A673 (cell line): ENCODE results near the gene CPE. TPM values are rescaled to one million over a fixed set of nuclear protein-coding genes. Genes with fewer than 3 reads are reported as not detected.

ENCODE experiments used
- BruUV-seq: library from RNA; stranded (reverse); fragments of 400-500 nt; replicated peaks from 2 replicates; lab custom pipeline; 2021; lab: Mats Ljungman, UMichigan
- CTCF ChIA-PET: fragments of 300-600 bp; sonication (Branson Sonifier 250); formaldehyde crosslinking; loops from one replicate; lab custom pipeline; 2022; ENCODE audit warnings: antibody characterized with exemption; lab: Charles Lee
- POLR2A ChIA-PET: fragments of 300-600 bp; sonication (Branson Sonifier 250); formaldehyde crosslinking; loops from one replicate; lab custom pipeline; 2022; ENCODE audit warnings: antibody characterized with exemption; ENCODE audit not compliant: low non-redundant PET; lab: Charles Lee
- DNase-seq: peaks from one replicate; pipeline ENCODE4 v3.0.0-alpha.2; 2015; ENCODE audit warnings: low spot score
- H3K27ac ChIP-seq: fragments of 200-600 bp; sonication (generic); 2 replicates; pipeline ENCODE4 v1.5.1; 2016; ENCODE audit warnings: mixed run types, low read depth, mild to moderate bottlenecking, mixed read lengths, antibody characterized with exemption, low read length; ENCODE audit not compliant: poor library complexity, severe bottlenecking
- H3K27me3 ChIP-seq: fragments of 200-600 bp; sonication (generic); replicated peaks from 2 replicates; pipeline ENCODE4 v1.6.1; 2017; ENCODE audit warnings: mixed run types, low read depth, mild to moderate bottlenecking, mixed read lengths, antibody characterized with exemption, low read length; ENCODE audit not compliant: insufficient read depth, poor library complexity
- H3K36me3 ChIP-seq: fragments of 200-600 bp; sonication (generic); 2 replicates; pipeline ENCODE4 v1.6.1; 2016; ENCODE audit warnings: mixed run types, mild to moderate bottlenecking, mixed read lengths, antibody characterized with exemption, low read length; ENCODE audit not compliant: insufficient read depth, poor library complexity, severe bottlenecking
- H3K4me1 ChIP-seq: fragments of 200-600 bp; sonication (generic); 2 replicates; pipeline ENCODE4 v1.6.1; 2017; ENCODE audit warnings: mixed run types, mild to moderate bottlenecking, mixed read lengths, antibody characterized with exemption, low read length; ENCODE audit not compliant: insufficient read depth, poor library complexity, severe bottlenecking
- H3K4me3 ChIP-seq: fragments of 200-600 bp; sonication (generic); 2 replicates; pipeline ENCODE4 v1.5.1; 2016; ENCODE audit warnings: low read depth, mixed run types, mild to moderate bottlenecking, mixed read lengths, low read length; ENCODE audit not compliant: poor library complexity, severe bottlenecking
- H3K9me3 ChIP-seq: fragments of 200-600 bp; sonication (generic); 2 replicates; pipeline ENCODE4 v1.6.1; 2016; ENCODE audit warnings: mixed run types, low read depth, mild to moderate bottlenecking, mixed read lengths, antibody characterized with exemption, low read length; ENCODE audit not compliant: poor library complexity, severe bottlenecking
- EZH2 ChIP-seq: fragments of 200-600 bp; sonication (generic); IDR thresholded peaks from 2 replicates; pipeline ENCODE4 v1.6.1; 2017; ENCODE audit warnings: borderline replicate concordance, low read depth, mild to moderate bottlenecking, mixed read lengths, antibody characterized with exemption, low read length; ENCODE audit not compliant: poor library complexity, severe bottlenecking
- intact Hi-C: fragments of 100-400 bp; cut with micrococcal nuclease; formaldehyde crosslinking; loops from one replicate; pipeline ENCODE4 v1.10.0; 2022; ENCODE audit not compliant: unreplicated experiment
- total RNA-seq: library from RNA; stranded (reverse); gene quantifications from 2 replicates; pipeline ENCODE4 v1.2.3, GENCODE V29; 2021
- TF ChIP-seq, protein P1 (sequence below): fragments of 300-800, 200-600 bp; sonication (generic); conservative IDR thresholded peaks from 2 replicates; pipeline ENCODE4 v1.5.1; 2017; ENCODE audit warnings: low read depth, mild to moderate bottlenecking, antibody characterized with exemption, low read length, moderate library complexity, mixed read lengths

Gene CPE
- total RNA-seq, 1 experiment from 2014 or later, result 27.2 TPM

DNA sequence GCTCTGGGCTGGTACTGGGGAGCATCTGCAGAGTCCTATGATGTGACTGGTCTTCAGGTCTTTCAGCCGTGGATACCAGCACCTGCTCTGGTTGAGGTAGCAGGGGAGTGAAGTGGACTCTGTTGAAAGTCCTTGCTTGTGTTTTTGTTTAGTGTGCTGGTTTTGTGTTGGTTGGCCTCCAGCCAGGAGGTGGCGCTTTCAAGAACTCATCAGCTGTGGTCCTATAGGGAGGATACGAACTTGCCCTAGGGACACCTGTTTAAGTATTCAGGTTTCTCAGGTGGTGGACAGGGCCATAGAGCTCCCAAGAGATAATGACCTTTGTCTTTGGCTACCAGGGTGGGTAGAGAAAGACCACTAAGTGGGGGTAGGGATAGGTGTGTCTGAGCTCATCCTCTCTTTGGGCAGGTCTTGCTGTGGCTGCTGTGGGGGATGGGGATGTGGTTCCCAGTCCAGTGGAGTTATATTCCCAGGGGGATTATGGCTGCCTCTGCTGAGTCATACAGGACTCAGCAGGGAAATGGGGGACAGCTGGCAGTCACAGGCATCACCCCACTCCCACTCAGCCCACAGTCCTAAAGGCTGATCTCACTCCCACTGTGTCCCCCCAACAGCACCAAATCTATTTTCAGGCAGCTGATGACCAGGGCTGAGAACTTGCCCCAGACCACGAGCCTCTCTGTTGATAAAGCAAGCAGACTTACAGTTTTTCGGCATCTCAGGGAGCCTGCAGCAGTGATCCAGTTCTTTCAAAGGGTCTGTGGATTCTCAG lies 27.3 kb upstream of the CPE start:
- H3K4me1 ChIP-seq, result no peaks in the 10 kb centered on the region
- H3K27ac ChIP-seq, result no peak overlapping the region
- H3K36me3 ChIP-seq, result no peaks in the 10 kb centered on the region
- intact Hi-C loops, result no loop called here
- BruUV-seq, result no TSS peak
- no peak overlapping the region for H3K4me3 ChIP-seq
- H3K27me3 ChIP-seq, result no peaks in the 10 kb centered on the region
- no peaks in the 10 kb centered on the region for H3K9me3 ChIP-seq
- TF ChIP-seq, protein P1, sequence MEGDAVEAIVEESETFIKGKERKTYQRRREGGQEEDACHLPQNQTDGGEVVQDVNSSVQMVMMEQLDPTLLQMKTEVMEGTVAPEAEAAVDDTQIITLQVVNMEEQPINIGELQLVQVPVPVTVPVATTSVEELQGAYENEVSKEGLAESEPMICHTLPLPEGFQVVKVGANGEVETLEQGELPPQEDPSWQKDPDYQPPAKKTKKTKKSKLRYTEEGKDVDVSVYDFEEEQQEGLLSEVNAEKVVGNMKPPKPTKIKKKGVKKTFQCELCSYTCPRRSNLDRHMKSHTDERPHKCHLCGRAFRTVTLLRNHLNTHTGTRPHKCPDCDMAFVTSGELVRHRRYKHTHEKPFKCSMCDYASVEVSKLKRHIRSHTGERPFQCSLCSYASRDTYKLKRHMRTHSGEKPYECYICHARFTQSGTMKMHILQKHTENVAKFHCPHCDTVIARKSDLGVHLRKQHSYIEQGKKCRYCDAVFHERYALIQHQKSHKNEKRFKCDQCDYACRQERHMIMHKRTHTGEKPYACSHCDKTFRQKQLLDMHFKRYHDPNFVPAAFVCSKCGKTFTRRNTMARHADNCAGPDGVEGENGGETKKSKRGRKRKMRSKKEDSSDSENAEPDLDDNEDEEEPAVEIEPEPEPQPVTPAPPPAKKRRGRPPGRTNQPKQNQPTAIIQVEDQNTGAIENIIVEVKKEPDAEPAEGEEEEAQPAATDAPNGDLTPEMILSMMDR, result 0 out of 2 replicates have a peak, but pooled peaks have one; percentile 33
- no peak for TF ChIP-seq EZH2
- CTCF ChIA-PET, result no interaction called here
- POLR2A ChIA-PET, result no interaction called here
- no peak for DNase-seq

DNA sequence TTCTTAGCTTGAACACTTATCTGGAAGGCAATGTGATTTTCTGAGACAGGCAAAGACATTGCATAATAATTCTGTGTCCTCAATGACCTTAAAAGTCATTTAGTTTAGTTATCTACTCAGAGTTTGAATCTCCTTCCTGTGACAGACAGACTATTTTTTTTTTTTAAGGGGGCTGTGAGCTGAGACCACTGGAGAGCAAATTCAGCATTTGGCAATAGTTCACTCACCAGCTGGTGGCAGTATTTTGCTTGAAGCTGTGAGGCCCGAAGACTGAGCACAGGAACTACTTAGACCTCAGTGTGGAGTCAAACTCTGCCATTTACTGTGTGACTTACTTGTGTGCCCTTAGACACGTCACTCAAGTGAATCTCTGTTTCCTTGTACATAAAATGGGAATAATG lies 22.9 kb upstream of the CPE start:
- ChIA-PET POLR2A (no interaction called here), CTCF (interaction anchor here (1.0 kb wide), 1 partner anchor 243 kb away, joined by 3 read pairs; the partner anchor contains the start of gene TMEM192)
- intact Hi-C loops, result loop anchor here (1.0 kb wide), 1 partner anchor 108 kb away; no protein-coding TSS in a partner anchor
- TF ChIP-seq EZH2, result no peak
- TF ChIP-seq, protein P1, result peak; percentile 60
- Histone ChIP-seq H3K9me3 (no peaks in the 10 kb centered on the region), H3K27ac (no peak overlapping the region), H3K4me3 (no peak overlapping the region), H3K4me1 (no peaks in the 10 kb centered on the region), H3K36me3 (no peaks in the 10 kb centered on the region), H3K27me3 (no peaks in the 10 kb centered on the region)
- peak; percentile 46 for DNase-seq
- BruUV-seq, result no TSS peak

DNA sequence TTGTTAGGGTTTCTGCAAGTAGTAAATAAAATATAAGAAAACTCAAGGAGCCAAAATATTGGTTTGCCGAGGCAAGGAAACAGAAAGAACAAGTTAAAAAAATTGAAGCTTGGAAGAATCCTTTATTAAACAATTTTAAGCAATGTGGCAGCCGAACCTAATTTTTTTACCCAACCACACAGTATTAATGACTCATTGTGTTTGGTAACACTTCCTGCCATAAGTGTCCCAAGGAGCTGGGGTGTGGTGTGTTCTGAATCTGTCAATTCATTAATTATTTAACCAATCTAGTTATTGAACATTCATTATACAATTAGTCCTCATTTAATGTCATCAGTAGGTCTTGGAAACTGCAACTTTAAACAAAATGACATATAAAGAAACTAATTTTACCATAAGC lies 19.3 kb upstream of the CPE start:
- no peak for TF ChIP-seq EZH2
- TF ChIP-seq, protein P1, result no peak
- Histone ChIP-seq H3K27me3 (no peaks in the 10 kb centered on the region), H3K27ac (no peak overlapping the region), H3K36me3 (no peaks in the 10 kb centered on the region), H3K9me3 (no peaks in the 10 kb centered on the region), H3K4me3 (no peak overlapping the region), H3K4me1 (no peaks in the 10 kb centered on the region)
- no peak for DNase-seq
- ChIA-PET CTCF (no interaction called here), POLR2A (no interaction called here)
- no TSS peak for BruUV-seq
- intact Hi-C loops, result no loop called here
